Liver (tissue), 9 donors: ENCODE measurements around the gene MYL3. TPM values are rescaled to one million over a fixed set of nuclear protein-coding genes. Genes with fewer than 3 reads are reported as not detected.

ENCODE experiments used
- DNase-seq: peaks from one replicate; pipeline ENCODE4 v3.0.0-alpha.2; 2017; ENCODE audit warnings: low spot score
- H3K27ac ChIP-seq, 2 donors: one replicate each; pipeline ENCODE4 v1.7.0; 2013; ENCODE audit warnings: inconsistent platforms in 2 of 2, low read length in 2 of 2, control low read depth in 1 of 2, low read depth in 1 of 2, mild to moderate bottlenecking in 1 of 2
- H3K27me3 ChIP-seq, 4 donors: one replicate each; pipeline versions ENCODE4 v1.6.1 to v1.7.0; 2013; ENCODE audit warnings: low read length in 3 of 4, inconsistent platforms in 1 of 4, mild to moderate bottlenecking in 1 of 4, moderate library complexity in 1 of 4; ENCODE audit not compliant: control insufficient read depth in 4 of 4, insufficient read depth in 4 of 4
- H3K36me3 ChIP-seq, 4 donors: one replicate each; pipeline versions ENCODE4 v1.6.1 to v1.7.0; 2013; ENCODE audit warnings: low read length in 3 of 4, mild to moderate bottlenecking in 3 of 4, low read depth in 1 of 4, moderate library complexity in 1 of 4; ENCODE audit not compliant: control insufficient read depth in 4 of 4, insufficient read depth in 3 of 4
- H3K4me1 ChIP-seq, 4 donors: one replicate each; pipeline versions ENCODE4 v1.6.1 to v1.7.0; 2013; ENCODE audit warnings: low read length in 3 of 4, mild to moderate bottlenecking in 3 of 4, moderate library complexity in 1 of 4; ENCODE audit not compliant: control insufficient read depth in 4 of 4, insufficient read depth in 4 of 4
- H3K4me3 ChIP-seq, 3 donors: one replicate each; pipeline versions ENCODE4 v1.6.1 to v1.7.0; 2013; ENCODE audit warnings: low read length in 3 of 3, control low read depth in 1 of 3, low read depth in 1 of 3, mild to moderate bottlenecking in 1 of 3
- H3K9ac ChIP-seq, 2 donors: one replicate each; pipeline ENCODE4 v1.7.0; 2013; ENCODE audit warnings: low read length in 2 of 2, mild to moderate bottlenecking in 2 of 2, moderate library complexity in 2 of 2, control low read depth in 1 of 2, low read depth in 1 of 2
- H3K9me3 ChIP-seq, 4 donors: one replicate each; pipeline versions ENCODE4 v1.6.1 to v1.7.0; 2013; ENCODE audit warnings: low read length in 3 of 4; ENCODE audit not compliant: control insufficient read depth in 4 of 4
- ATF3 ChIP-seq: IDR thresholded peaks from 2 replicates; pipeline ENCODE4 v1.6.1; 2016; ENCODE audit warnings: antibody characterized with exemption
- FOXA1 ChIP-seq: IDR thresholded peaks from 2 replicates; pipeline ENCODE4 v1.6.1; 2016; ENCODE audit warnings: antibody characterized with exemption
- FOXA2 ChIP-seq: IDR thresholded peaks from 2 replicates; pipeline ENCODE4 v1.6.1; 2016; ENCODE audit warnings: antibody characterized with exemption
- HNF4A ChIP-seq, 2 donors: conservative IDR thresholded peaks; 2 replicates each; pipeline ENCODE4 v1.6.1; 2016; ENCODE audit warnings: antibody characterized with exemption in 2 of 2, mild to moderate bottlenecking in 2 of 2
- JUND ChIP-seq, 2 donors: IDR thresholded peaks; 2 replicates each; pipeline ENCODE4 v1.6.1; 2016; ENCODE audit warnings: antibody characterized with exemption in 2 of 2
- MAX ChIP-seq: IDR thresholded peaks from 2 replicates; pipeline ENCODE4 v1.6.1; 2016; ENCODE audit warnings: antibody characterized with exemption
- NR2F2 ChIP-seq: IDR thresholded peaks from 2 replicates; pipeline ENCODE4 v1.6.1; 2016; ENCODE audit warnings: antibody characterized with exemption
- RAD21 ChIP-seq, 2 donors: IDR thresholded peaks; 2 replicates each; pipeline ENCODE4 v1.6.1; 2016; ENCODE audit warnings: antibody characterized with exemption in 2 of 2, mild to moderate bottlenecking in 2 of 2
- REST ChIP-seq: IDR thresholded peaks from 2 replicates; pipeline ENCODE4 v1.6.1; 2016; ENCODE audit warnings: antibody characterized with exemption, mild to moderate bottlenecking
- RXRA ChIP-seq, 2 donors: IDR thresholded peaks; 2 replicates each; pipeline ENCODE4 v1.6.1; 2017 to 2018; ENCODE audit warnings: antibody characterized with exemption in 2 of 2, mild to moderate bottlenecking in 1 of 2
- SP1 ChIP-seq: IDR thresholded peaks from 2 replicates; pipeline ENCODE4 v1.6.1; 2018; ENCODE audit warnings: antibody characterized with exemption, mild to moderate bottlenecking
- TAF1 ChIP-seq: conservative IDR thresholded peaks from 2 replicates; pipeline ENCODE4 v1.6.1; 2016; ENCODE audit warnings: antibody characterized with exemption, mild to moderate bottlenecking
- YY1 ChIP-seq: IDR thresholded peaks from 2 replicates; pipeline ENCODE4 v1.6.1; 2016; ENCODE audit warnings: antibody characterized with exemption, mild to moderate bottlenecking
- WGBS: extraction: QIAGEN DNeasy Blood & Tissue Kit; methylation state at CpG from one replicate; pipeline ENCODE4 v1.1.7; 2013; 5-methylcytosine and 5-hydroxymethylcytosine counted together
- polyA plus RNA-seq, 2 donors: library from polyadenylated mRNA; stranded (reverse) in 1 of 2; unstranded in 1 of 2; fragments of 200-250 nt in 1 of 2; fragments of >200 nt in 1 of 2; fragmentation: Nextera tagmentation in 1 of 2; extraction: Ambion mirVana in 1 of 2; gene quantifications; one replicate each; pipeline versions ENCODE4 v1.2.1 to v1.2.3, GENCODE V29; 2013 to 2015
- total RNA-seq, 2 donors: library from RNA; depleted of rRNA; stranded (reverse); fragments of >200 nt; gene quantifications; one replicate each; pipeline ENCODE4 v1.2.3, GENCODE V29; 2014
- donor health status: healthy.
- donor health status: healthy.
- donor health status: healthy.
- donor health status: healthy.
- donor health status: healthy.

The MYL3 gene
- total and polyA plus RNA-seq, 4 donors, result 0.51 to 1.3 (median 0.81) TPM

- peaks cover 19 to 47% (median 31%) of the 10 kb centered on the region in 4 donors for H3K4me1 ChIP-seq
- no peaks in the 10 kb centered on the region for H3K9me3 ChIP-seq
- 77% methylated on average over 10 of the region's 10 CpGs for WGBS
- no peak overlapping the region for H3K4me3 ChIP-seq
- no peak for TF ChIP-seq RAD21 (IDR thresholded peaks at IDR 0.05)
- no peak for TF ChIP-seq TAF1
- TF ChIP-seq REST, result no peak
- TF ChIP-seq HNF4A (conservative IDR thresholded peaks at IDR 0.05), result no peak
- no peak for TF ChIP-seq ATF3
- TF ChIP-seq NR2F2, result no peak
- TF ChIP-seq FOXA2, result no peak
- TF ChIP-seq JUND (IDR thresholded peaks at IDR 0.05), result no peak
- no peaks in the 10 kb centered on the region for H3K36me3 ChIP-seq
- no peaks in the 10 kb centered on the region for H3K27me3 ChIP-seq
- no peak overlapping the region for H3K9ac ChIP-seq
- no peak for DNase-seq
- H3K27ac ChIP-seq, result peak overlapping the region in 1 of 2 donors; percentile 31
Observed at GRCh38 chr3:46869440-46869839, 6.2 kb upstream of the MYL3 start.

GRCh38 chr3:46868948-46869347, 5.7 kb upstream of the MYL3 start:
- DNase-seq, result peak; percentile 47
- H3K27me3 ChIP-seq, result no peaks in the 10 kb centered on the region
- H3K4me3 ChIP-seq, result no peak overlapping the region
- peak in 1 of 2 donors; percentile 34 for TF ChIP-seq RAD21 (IDR thresholded peaks at IDR 0.05)
- TF ChIP-seq JUND (IDR thresholded peaks at IDR 0.05), result peak in 1 of 2 donors; percentile 17
- TF ChIP-seq SP1, result peak; percentile 61
- TF ChIP-seq YY1, result peak; percentile 29
- peak; percentile 52 to 75 for TF ChIP-seq HNF4A (conservative IDR thresholded peaks at IDR 0.05)
- no peak for TF ChIP-seq FOXA1
- peak; percentile 87 for TF ChIP-seq NR2F2
- peak; percentile 68 to 74 for TF ChIP-seq RXRA (IDR thresholded peaks at IDR 0.05)
- no peak for TF ChIP-seq MAX
- TF ChIP-seq REST, result peak; percentile 42
- 48% methylated on average over 7 of the region's 7 CpGs for WGBS
- peaks cover 19 to 47% (median 31%) of the 10 kb centered on the region in 4 donors for H3K4me1 ChIP-seq
- H3K27ac ChIP-seq, result peak overlapping the region; percentile 72
- H3K9me3 ChIP-seq, result no peaks in the 10 kb centered on the region
- H3K9ac ChIP-seq, result no peak overlapping the region
- H3K36me3 ChIP-seq, result no peaks in the 10 kb centered on the region
